Measurements from ENCODE around the gene RAD51D.

DNA sequence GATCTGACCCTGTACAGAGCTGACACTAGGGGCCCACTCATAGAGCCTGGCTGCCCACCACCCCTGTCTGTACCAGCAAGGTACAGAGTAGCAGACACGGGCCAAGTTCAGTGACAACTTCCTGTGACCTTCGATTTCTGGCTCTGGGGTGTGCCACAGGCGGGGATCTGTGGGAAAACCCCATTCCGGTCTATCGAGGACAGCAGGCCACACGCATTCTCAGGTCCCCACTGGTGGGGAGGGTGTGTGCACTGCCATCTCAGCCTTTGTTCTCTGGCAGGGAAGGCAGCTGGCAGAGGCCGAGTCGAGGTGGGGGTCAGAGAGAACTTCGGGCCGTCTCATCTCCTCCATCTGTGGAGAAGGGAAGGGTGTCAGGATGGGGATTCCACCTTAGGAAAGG is 12.4 kb upstream of the RAD51D start:
- no peak for TF ChIP-seq CTCF (IDR thresholded peaks at IDR 0.05; ENCODE audit: poor library complexity, severe bottlenecking)
- no peak for TF ChIP-seq EZH2 (IDR thresholded peaks at IDR 0.05; ENCODE audit: borderline replicate concordance, insufficient read depth, low read length, poor library complexity, severe bottlenecking)
- TF ChIP-seq EP300 (conservative IDR thresholded peaks at IDR 0.05; ENCODE audit: poor library complexity, severe bottlenecking), result no peak
- no peak for TF ChIP-seq REST (IDR thresholded peaks at IDR 0.05; ENCODE audit: borderline replicate concordance)
- no peak for TF ChIP-seq POLR2AphosphoS5 (IDR thresholded peaks at IDR 0.05)
- no peak for TF ChIP-seq RAD21 (conservative IDR thresholded peaks at IDR 0.05)
- no peak for TF ChIP-seq MXI1 (conservative IDR thresholded peaks at IDR 0.05; ENCODE audit: poor library complexity, severe bottlenecking)

All from neural cell (in vitro differentiated cells).